ENCODE results near the gene AIG1.

Gene AIG1

GRCh38 chr6:143204045-143204444 lies 143.4 kb downstream of the AIG1 start:
- no peak for DNase-seq

GRCh38 chr6:143205131-143205535 lies 144.4 kb downstream of the AIG1 start:
- DNase-seq: no peak

GRCh38 chr6:143205585-143205984 lies 144.9 kb downstream of the AIG1 start:
- DNase-seq: no peak

DNA sequence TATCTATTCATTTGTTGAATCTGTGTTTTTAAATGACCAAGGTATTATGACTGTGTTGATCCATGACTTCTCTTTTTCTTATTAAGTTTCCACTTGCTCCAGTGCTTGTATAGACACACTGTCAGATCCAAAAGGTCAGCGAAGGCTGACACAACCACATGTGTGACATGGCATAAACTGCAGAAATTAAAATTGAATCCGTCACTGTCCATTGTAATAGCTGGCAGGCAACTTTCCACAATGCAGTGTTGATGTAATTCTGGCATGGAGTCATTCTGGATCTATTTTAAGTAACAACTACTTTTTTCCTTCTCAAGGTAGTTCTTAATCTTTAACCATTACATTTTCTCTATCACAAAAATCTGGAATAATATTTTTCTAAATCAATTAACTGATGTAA lies 145.3 kb downstream of the AIG1 start:
- DNase-seq: no peak

GRCh38 chr6:143206550-143206949 lies 145.9 kb downstream of the AIG1 start:
- no peak for DNase-seq

GRCh38 chr6:143210420-143210819 lies 149.7 kb downstream of the AIG1 start:
- DNase-seq: no peak

GRCh38 chr6:143213859-143214376 lies 153.2 kb downstream of the AIG1 start:
- DNase-seq: no peak

- DNase-seq: no peak
Observed at GRCh38 chr6:143215363-143215762, 154.7 kb downstream of the AIG1 start.

DNA sequence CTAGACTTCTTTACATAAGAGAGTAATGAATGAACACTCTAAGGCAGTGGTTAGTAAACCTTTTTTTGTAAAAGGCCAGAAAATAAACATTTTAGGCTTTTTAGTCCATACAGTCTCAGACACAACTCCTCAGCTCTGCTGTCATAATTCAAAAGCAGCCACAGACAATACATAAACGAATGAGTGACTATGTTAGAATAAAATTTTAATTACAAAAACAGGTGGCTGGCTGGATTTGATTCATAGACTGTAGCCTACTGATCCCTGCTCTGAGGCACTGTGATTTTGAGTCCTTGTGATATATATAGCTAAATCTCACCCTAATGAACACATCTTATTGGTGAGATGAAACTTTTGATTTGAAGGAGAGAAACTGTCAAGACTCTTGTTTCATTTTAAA lies 155.1 kb downstream of the AIG1 start:
- no peak for DNase-seq

- no peak for DNase-seq
Observed at GRCh38 chr6:143218233-143218632, 157.5 kb downstream of the AIG1 start.

DNA sequence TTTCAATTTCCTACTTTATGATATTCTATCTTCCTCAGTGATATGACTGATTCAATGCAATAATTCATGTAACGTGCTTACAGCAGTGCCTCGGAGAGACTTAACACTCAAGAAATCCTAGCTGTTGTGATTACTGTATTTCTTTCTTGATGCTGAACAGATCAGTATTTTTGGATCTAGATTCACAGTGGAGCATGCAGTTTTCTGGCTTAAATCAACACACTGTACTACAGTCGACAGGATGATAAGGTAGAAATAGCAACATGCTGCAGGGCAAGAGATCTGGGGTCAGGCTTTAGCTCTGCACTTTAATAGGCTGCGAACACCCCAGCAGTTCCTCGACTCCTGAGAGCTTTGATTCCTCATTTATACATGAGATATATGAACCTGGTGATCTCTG lies 161.0 kb downstream of the AIG1 start:
- no peak for DNase-seq

DNA sequence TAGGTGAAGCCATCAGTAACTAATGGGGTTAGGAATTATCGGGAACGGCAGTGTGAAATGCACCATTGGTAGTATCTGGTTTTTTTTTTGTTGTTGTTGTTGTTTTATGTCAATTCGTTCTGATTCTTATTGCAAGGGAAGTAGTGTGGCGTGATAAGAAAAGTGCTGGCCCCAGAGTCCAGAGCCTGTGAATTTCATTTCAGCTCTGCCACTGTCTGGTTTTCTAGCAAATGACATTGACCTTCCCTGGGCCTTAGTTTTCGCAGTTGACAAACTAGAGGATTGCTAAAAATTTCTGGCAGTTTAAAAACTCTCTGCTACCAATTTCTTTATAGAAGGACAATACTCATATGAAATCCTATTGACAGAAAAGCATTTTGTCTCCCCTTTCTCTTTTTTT lies 161.6 kb downstream of the AIG1 start:
- no peak for DNase-seq

DNA sequence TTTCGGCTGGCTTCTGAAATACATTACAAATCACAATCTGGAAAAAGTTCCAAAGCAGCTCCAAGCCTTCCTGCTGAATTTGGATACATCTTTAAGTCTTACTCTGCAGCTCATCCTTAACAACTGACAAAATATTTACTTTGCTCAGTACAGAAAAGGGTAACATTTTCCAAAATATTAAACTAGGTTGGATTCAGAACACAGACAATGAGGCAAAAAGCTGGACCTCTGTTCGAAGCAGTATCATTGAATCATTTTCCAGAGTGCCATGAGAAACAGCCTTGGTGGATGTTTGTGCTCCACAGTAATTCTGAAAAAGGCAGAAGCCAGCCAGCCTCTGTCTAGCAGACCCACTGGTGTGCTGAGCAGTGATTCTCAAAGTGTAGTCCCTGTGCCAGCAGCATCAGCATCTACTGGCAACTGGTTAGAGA lies 162.1 kb downstream of the AIG1 start:
- DNase-seq: no peak

GRCh38 chr6:143223895-143224294 lies 163.2 kb downstream of the AIG1 start:
- DNase-seq: no peak

DNA sequence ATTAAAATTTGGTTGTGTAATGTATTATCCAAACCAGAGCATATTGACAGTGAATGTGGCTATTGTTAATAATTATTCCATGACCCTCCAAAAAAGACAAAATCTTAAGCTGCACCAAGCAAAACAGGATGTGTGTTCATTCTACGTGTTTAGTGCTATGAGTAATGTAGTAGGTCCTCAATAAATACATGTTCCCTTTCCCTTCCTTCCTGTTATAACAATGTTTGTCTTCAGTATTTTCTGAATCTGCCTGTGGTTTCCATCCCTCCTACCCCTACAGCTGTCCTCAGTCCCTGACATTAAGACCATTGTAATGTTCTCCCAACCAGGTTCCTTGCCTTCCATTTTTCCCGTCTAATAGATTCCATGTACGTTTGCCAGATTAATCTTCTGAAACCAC lies 163.8 kb downstream of the AIG1 start:
- no peak for DNase-seq

- no peak for DNase-seq
Observed at GRCh38 chr6:143225929-143226328, 165.2 kb downstream of the AIG1 start.

DNA sequence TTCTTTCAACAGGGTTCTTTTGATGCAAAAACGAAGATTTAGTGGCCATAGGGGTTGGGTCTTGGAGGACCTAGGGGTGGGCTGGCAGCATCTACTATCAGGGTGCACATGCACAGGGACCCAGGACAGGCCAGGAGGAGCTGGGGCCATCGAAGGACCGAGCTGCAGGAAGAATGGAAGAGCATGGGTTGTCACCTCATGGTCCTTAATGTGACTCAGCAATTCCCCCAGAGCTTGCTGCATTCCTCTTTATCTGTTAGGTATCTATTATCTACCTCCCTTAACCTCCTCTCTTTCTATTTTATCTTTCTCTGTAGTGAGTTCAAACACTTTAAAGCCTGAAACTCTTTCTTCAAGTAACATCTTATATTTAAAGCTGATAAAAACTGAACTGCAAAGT lies 167.0 kb downstream of the AIG1 start:
- DNase-seq: no peak

DNA sequence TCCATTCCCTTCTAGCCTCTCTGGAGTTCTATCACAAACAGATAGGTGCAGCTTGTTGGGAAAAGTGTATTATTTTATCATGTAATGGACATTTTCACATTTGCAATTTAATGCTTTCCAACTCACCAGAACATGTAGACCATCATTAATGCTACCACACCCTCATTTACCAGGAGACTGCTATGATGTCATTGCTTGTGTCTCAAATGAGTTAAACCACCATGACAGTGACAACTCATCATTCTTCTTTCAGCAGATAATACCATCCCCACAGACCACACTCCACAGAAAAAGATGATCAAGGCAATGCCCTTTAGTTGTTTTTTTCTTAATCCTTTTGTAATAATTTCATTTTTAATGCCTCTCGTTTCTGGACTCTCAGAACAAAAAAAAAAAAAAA lies 168.7 kb downstream of the AIG1 start:
- DNase-seq: no peak

DNA sequence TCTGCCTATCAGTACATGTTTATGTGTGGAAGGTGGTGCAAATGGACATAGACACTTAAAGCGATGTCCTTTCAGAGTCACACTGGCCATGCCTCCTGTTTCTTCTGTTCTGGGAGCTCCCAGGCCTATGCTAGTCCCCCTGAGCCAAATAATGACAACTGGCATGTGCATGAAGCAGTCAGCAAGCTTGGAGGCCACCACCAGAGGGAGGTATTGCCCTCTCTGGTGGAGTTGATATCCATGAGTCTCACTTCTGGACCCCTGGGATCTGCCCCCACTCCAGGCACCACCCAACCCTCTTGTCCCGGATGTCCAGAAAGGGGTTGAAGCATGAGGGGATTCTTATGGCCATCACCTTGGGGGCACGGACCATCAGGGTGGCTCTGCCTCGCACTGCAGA lies 172.2 kb downstream of the AIG1 start:
- no peak for DNase-seq

- no peak for DNase-seq
Observed at GRCh38 chr6:143233554-143234285, 173.0 kb downstream of the AIG1 start.

DNA sequence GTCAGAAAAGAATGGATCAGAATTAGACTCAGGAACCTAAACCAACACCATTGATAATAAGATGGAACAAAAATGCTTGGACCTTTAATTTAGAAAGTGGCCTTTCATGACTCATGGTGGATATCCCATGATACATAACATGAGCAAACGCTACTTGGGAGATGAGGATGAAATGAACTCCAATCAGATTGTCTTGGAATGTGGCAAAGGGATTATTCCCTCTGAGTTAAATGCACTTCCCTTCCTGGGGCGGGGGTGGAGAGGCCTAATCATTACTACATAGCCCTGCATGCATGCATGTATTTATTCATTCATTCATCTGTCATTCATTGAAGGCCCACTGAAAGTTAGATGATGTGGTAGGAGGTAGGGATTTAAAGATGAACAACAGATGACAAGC lies 174.0 kb downstream of the AIG1 start:
- DNase-seq: no peak

DNA sequence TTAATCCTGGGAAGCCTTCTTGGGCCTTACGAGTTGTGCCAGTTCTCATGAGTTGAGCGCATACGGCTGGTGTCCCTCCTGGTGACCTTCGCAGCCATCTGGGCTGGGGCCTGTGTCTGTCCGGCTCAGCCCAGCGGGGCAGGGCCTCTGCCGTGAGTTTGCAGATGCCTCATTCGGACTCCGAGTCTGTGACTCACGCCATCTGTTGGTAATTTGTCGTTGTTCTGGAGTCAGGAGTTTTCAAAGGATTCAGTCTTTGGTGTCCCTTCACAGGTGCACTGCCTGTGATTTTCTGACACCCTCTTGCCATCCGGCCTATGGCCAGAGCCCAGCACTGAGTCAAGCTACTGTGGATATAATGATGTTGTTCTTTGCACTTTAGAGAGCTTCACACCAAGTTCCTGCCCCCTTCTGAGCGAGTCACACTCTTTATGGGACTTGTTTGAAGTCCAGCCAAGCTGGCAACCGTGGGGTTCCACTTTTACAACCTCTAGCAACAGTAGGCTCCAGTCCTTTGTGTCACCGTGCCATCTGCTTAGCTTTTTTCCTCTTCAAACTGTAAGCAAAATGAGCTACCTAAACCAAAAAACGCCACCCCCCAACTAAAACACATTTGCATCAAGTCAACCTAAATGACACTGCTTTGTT lies 175.6 kb downstream of the AIG1 start:
- no peak for DNase-seq

DNA sequence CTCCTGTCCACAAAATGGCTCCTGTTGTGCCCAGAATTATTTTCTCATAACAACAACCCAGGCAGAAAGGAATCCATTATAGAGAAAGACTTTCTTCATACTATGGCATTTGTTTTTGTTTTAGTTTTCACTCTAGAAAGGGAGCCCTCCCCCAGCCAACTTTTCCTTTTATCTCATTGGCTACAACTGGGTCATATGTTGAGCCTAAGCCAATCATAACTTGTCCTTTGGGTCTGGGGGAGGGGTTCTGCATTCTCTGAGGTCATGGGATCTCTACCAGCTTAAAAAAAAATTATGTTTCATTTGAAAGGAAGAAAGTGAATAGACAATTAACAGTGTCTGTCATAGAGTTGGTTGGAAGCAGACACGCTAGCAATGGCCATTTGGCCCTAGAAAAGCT lies 177.6 kb downstream of the AIG1 start:
- no peak for DNase-seq

DNA sequence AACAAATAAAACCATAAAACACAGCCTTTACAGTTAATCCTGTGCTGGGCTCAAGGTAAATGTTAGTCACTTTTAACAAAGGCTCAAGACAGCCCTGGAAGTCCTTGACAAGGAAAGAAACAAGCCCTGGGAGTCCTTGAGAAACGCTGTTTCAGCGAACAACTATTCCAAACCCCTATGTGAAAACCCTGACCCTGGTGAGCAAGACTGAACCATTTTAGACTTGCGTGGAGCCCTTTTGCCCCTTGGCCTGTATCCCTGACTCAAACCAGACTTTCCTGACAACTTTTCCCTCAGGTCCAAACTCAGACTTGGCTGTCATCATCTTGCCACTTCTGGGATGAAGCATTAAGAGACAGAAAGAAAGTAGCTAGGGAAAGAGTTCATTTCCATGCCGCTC lies 180.4 kb downstream of the AIG1 start:
- DNase-seq: no peak

DNA sequence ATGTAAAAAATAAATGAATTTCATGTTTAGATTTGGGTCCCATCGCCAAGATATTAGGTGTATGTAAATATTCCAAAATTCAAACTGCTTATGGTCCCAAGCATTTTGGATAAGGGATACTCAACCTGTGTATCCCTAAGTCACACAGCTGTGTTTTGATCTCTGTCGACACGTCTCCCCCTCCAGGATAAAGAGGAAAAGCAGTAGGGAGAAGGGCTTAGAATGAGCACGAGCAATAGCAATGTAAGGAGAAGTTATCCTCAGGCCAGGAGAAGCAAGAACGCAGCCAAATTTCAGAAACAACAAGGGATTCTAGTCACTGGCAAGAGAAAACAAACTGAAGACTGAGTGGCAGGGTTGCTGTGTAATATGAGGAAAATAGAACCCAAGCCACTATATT lies 181.2 kb downstream of the AIG1 start:
- DNase-seq: no peak
